ENCODE measurements around the gene DNAH2. TPM values are rescaled to one million over a fixed set of nuclear protein-coding genes. Genes with fewer than 3 reads are reported as not detected.

DNAH2 gene
- total and polyA plus RNA-seq, 2 of the 4 experiments (the other 2 are of a cell fraction), result under 0.01 to 0.02 TPM

GRCh38 chr17:7842380-7843256, 125.1 kb downstream of the DNAH2 start:
- BruUV-seq (replicated peaks), result no TSS peak
- peak; percentile 97 for DNase-seq
- Histone ChIP-seq H4K5ac (ENCODE audit: low read depth, low read length) (peak overlapping the region; percentile 37), H3K9ac (ENCODE audit: low read depth, low read length) (peak overlapping the region; percentile 92), H2AK9ac (replicated peaks; ENCODE audit: low read depth, low read length, poor library complexity) (peak overlapping the region; percentile 100), H2AFZ (replicated peaks; ENCODE audit: low read length, poor library complexity) (peak overlapping the region; percentile 81), H3K4me1 (ENCODE audit: control insufficient read depth, insufficient read depth, low read length) (peaks cover 25% of the 10 kb centered on the region), H3K4me2 (ENCODE audit: low read depth, low read length) (peak overlapping the region; percentile 97), H3K79me1 (ENCODE audit: low read depth in 1 of 2, low read length in 2 of 2) (peaks cover 19 to 75% of the 10 kb centered on the region in 2 experiments), H3K27ac (ENCODE audit: insufficient read depth, low read length) (peak overlapping the region; percentile 98), H3K23ac (ENCODE audit: low read depth, low read length) (peak overlapping the region; percentile 93), H2AK5ac (ENCODE audit: low read depth, low read length) (peak overlapping the region; percentile 100), H2BK15ac (ENCODE audit: low read depth, low read length) (peak overlapping the region; percentile 98; the same call in 2 of the 3 replicates), H3K4ac (ENCODE audit: low read depth, low read length) (peak overlapping the region; percentile 99), H4K20me1 (ENCODE audit: insufficient read depth, low read length) (peaks cover 77% of the 10 kb centered on the region), H3K27me3 (ENCODE audit: control insufficient read depth, insufficient read depth, low read length) (no peaks in the 10 kb centered on the region), H3K56ac (ENCODE audit: extremely low read depth, insufficient read depth, low read length) (peak overlapping the region; percentile 97), H2BK20ac (ENCODE audit: low read depth, low read length) (peak overlapping the region; percentile 85), H3K4me3 (ENCODE audit: insufficient read depth, low read depth, low read length) (peak overlapping the region; percentile 71), H3K18ac (ENCODE audit: low read depth, low read length) (peak overlapping the region; percentile 68), H2BK120ac (ENCODE audit: low read depth, low read length) (peak overlapping the region; percentile 94), H3K36me3 (ENCODE audit: control insufficient read depth, insufficient read depth, low read length) (peaks cover 26% of the 10 kb centered on the region; the same call in 1 of the 2 replicates), H4K8ac (ENCODE audit: low read depth in 2 of 2, low read length in 2 of 2) (peak overlapping the region; percentile 79 to 92), H3K14ac (replicated peaks; ENCODE audit: low read depth, low read length) (peak overlapping the region; percentile 98), H3K9me1 (ENCODE audit: insufficient read depth, low read length) (peaks cover 9% of the 10 kb centered on the region; the same call in 1 of the 2 replicates), H3K9me3 (ENCODE audit: control insufficient read depth, insufficient read depth, low read length) (no peaks in the 10 kb centered on the region), H2BK5ac (ENCODE audit: low read depth, low read length, poor library complexity, severe bottlenecking) (peak overlapping the region; percentile 97), H4K91ac (ENCODE audit: insufficient read depth, low read depth, low read length) (peak overlapping the region; percentile 98)
- ATAC-seq (ENCODE audit: low read depth), result peak; percentile 13
- ChIA-PET CTCF (interaction anchor here (1.2 to 1.5 kb wide), 2 partner anchors 14 to 70 kb away, joined by 3 read pairs; partner anchors contain the start of gene NAA38), POLR2A (ENCODE audit: unreplicated experiment) (interaction anchor here (0.5 to 0.7 kb wide), 2 partner anchors 18 to 719 kb away, joined by 3 to 5 read pairs; no protein-coding TSS in a partner anchor)
- 0% methylated on average over 7 of the region's 47 CpGs; no CpG with 5 or more reads in 1 of the 2 experiments for WGBS, 2 experiments (ENCODE audit: extremely low coverage in 2 of 2, insufficient read length in 1 of 2)
- intact Hi-C loops (cut with micrococcal nuclease) (loop anchor here (2.0 to 5.0 kb wide), 2 partner anchors 14 to 270 kb away; partner anchors contain the start of gene NAA38), in situ Hi-C loops (cut with MboI; ENCODE audit: low sequenced_read_pairs) (no loop called here), dilution Hi-C loops (cut with HindIII; ENCODE audit: low sequenced_read_pairs, unreplicated experiment) (no loop called here)
- TF ChIP-seq CEBPB (IDR thresholded peaks at IDR 0.05; ENCODE audit: low read depth, low read length) (peak; percentile 85), MAFK (IDR thresholded peaks at IDR 0.05; ENCODE audit: low read depth, low read length) (peak; percentile 56), POLR2A (IDR thresholded peaks at IDR 0.05; ENCODE audit: low read depth, low read length) (peak; percentile 83), FOS (IDR thresholded peaks at IDR 0.05; ENCODE audit: low read depth, low read length) (peak; percentile 98), CHD1 (IDR thresholded peaks at IDR 0.05; ENCODE audit: low read depth, low read length) (no peak), NFE2L2 (IDR thresholded peaks at IDR 0.05; ENCODE audit: low read depth, low read length) (peak; percentile 39; the same call in 1 of the 2 replicates), MAZ (IDR thresholded peaks at IDR 0.05; ENCODE audit: borderline replicate concordance, low read depth, low read length) (peak; percentile 97), BHLHE40 (IDR thresholded peaks at IDR 0.05; ENCODE audit: low read depth, low read length) (peak; percentile 61), USF2 (IDR thresholded peaks at IDR 0.05; ENCODE audit: low read depth, low read length) (no peak)
